Sigmoid colon (tissue), 3 donors: ENCODE results near the gene DAPP1.

Source experiments
- CTCF ChIP-seq, 4 experiments: fragments of 450-650 bp in 3 of 4; fragments of 200-600 bp in 1 of 4; IDR thresholded peaks; one replicate each; pipeline ENCODE4 v1.5.1; 2016 to 2019; ENCODE audit warnings: antibody characterized with exemption in 4 of 4, mild to moderate bottlenecking in 3 of 4, moderate library complexity in 2 of 4
- POLR2A ChIP-seq, 2 donors: fragments of 450-650 bp; IDR thresholded peaks; one replicate each; pipeline ENCODE4 v1.6.1; 2016; ENCODE audit warnings: antibody characterized with exemption in 2 of 2, mild to moderate bottlenecking in 2 of 2, moderate library complexity in 2 of 2

GRCh38 chr4:99801005-99801699 is 15.5 kb upstream of the DAPP1 start:
- TF ChIP-seq CTCF (IDR thresholded peaks at IDR 0.05): no peak
- no peak for TF ChIP-seq POLR2A (IDR thresholded peaks at IDR 0.05)
